GM19043 (cell line): ENCODE results near the gene ENTPD2.

Experiments used
- ATAC-seq: cut with Tn5 transposase; IDR thresholded peaks from one replicate; pipeline ENCODE4 v1.9.1; 2021; ENCODE audit warnings: low read depth; ENCODE audit not compliant: unreplicated experiment

ENTPD2 gene

GRCh38 chr9:137053944-137054931, at the start of gene ENTPD2:
ENTPD2 (minus strand) TSS chr9:137054061; CDS start chr9:137053997, 64 bp downstream.
- ATAC-seq = no peak

GRCh38 chr9:137103206-137103999, 49.5 kb upstream of the ENTPD2 start:
- no peak for ATAC-seq

- ATAC-seq = no peak
Observed at GRCh38 chr9:137099231-137099630, 45.4 kb upstream of the ENTPD2 start.

GRCh38 chr9:137097761-137098462, 44.1 kb upstream of the ENTPD2 start:
- ATAC-seq = no peak

GRCh38 chr9:137096785-137097546, 43.1 kb upstream of the ENTPD2 start:
- ATAC-seq = no peak

GRCh38 chr9:137095664-137096517, 42.0 kb upstream of the ENTPD2 start:
- ATAC-seq = peak; percentile 87

- ATAC-seq = no peak
Observed at GRCh38 chr9:137089232-137089947, 35.5 kb upstream of the ENTPD2 start.

GRCh38 chr9:137088121-137088520, 34.3 kb upstream of the ENTPD2 start:
- no peak for ATAC-seq

- no peak for ATAC-seq
Observed at GRCh38 chr9:137087409-137087925, 33.6 kb upstream of the ENTPD2 start.

GRCh38 chr9:137086531-137087408, 32.9 kb upstream of the ENTPD2 start, which contains the start of gene MAN1B1:
MAN1B1 (plus strand) TSS chr9:137086985; CDS start chr9:137087000, 15 bp downstream.
- peak; percentile 82 for ATAC-seq

- ATAC-seq = no peak
Observed at GRCh38 chr9:137085920-137086530, 32.2 kb upstream of the ENTPD2 start.

GRCh38 chr9:137084526-137084925, 30.7 kb upstream of the ENTPD2 start:
- no peak for ATAC-seq

- ATAC-seq = no peak
Observed at GRCh38 chr9:137083394-137084004, 29.6 kb upstream of the ENTPD2 start.

- ATAC-seq = no peak
Observed at GRCh38 chr9:137082925-137083290, 29.0 kb upstream of the ENTPD2 start.

GRCh38 chr9:137082222-137082924, 28.5 kb upstream of the ENTPD2 start:
- ATAC-seq = no peak
